SHP77 treated with DMSO at 0.1 percent for 48 hours (cell line): ENCODE results near the gene MSX2.

Experiments
- DNase-seq: peaks from one replicate; lab custom pipeline; 2025; lab: John Stamatoyannopoulos, UW

The MSX2 gene

DNA sequence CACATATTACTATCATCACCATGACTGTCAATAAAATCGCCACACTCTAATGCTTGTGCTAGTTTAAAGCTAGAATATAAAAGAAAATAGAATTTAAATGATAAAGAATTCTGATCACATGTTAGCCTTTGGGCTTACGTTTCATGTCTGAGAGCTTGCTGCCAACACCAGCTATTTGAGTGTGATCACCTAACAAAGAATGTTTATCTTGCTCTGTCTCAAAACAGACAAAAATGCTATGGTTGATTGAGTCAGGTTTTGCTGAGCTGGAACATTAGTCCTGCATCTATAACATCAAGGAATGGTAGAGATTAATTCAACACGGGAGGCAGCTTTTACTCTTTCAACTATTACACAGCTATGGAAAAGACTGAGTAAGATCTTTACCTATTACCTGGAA is 50.7 kb downstream of the MSX2 start:
- DNase-seq, result no peak

GRCh38 chr5:174777111-174777510 is 52.7 kb downstream of the MSX2 start:
- no peak for DNase-seq

DNA sequence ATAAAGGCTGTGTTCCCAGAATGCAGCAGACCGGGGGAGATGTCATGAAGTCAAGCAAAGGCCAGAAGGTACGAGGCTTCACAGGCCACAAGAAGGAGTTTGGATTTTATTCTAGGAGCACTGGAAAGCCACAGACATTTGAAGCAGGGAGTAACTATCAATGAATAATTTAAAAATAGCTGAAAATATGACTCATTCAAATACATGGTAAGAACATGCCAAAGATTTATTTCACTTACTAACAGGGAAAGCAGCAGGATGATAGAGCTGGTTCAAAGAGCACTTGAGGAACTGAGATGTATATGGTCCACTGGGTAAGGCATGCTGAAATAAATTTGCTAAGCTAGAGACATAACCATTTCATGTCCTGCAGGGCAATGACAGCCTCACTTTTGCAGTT is 53.2 kb downstream of the MSX2 start:
- DNase-seq, result no peak
